HG03139 (cell line): Measurements from ENCODE around the gene RNASE8.

Experiments used
- ATAC-seq: cut with Tn5 transposase; IDR thresholded peaks from one replicate; pipeline ENCODE4 v1.9.1; 2021; ENCODE audit not compliant: unreplicated experiment

Gene RNASE8

GRCh38 chr14:21090194-21090939 is 32.7 kb downstream of the RNASE8 start:
- no peak for ATAC-seq

GRCh38 chr14:21090940-21091663 is 33.5 kb downstream of the RNASE8 start:
- no peak for ATAC-seq

GRCh38 chr14:21091821-21092272 is 34.2 kb downstream of the RNASE8 start:
- no peak for ATAC-seq

GRCh38 chr14:21092273-21093011 is 34.8 kb downstream of the RNASE8 start:
- no peak for ATAC-seq

- no peak for ATAC-seq
Measured at GRCh38 chr14:21093018-21093417, 35.4 kb downstream of the RNASE8 start.

GRCh38 chr14:21093769-21094681 is 36.4 kb downstream of the RNASE8 start:
- no peak for ATAC-seq

- ATAC-seq: no peak
Measured at GRCh38 chr14:21095430-21096205, 38.0 kb downstream of the RNASE8 start.

- no peak for ATAC-seq
Measured at GRCh38 chr14:21096438-21096837, 38.8 kb downstream of the RNASE8 start.

GRCh38 chr14:21096978-21097635 is 39.5 kb downstream of the RNASE8 start:
- no peak for ATAC-seq

GRCh38 chr14:21097636-21098075 is 40.0 kb downstream of the RNASE8 start:
- ATAC-seq: no peak

- no peak for ATAC-seq
Measured at GRCh38 chr14:21098076-21098891, 40.7 kb downstream of the RNASE8 start, which contains the start of gene ZNF219. Gene ZNF219, minus strand, starts transcription at chr14:21098655. Its CDS starts 5,064 bp downstream, at chr14:21093591.

GRCh38 chr14:21098892-21099595 is 41.4 kb downstream of the RNASE8 start:
- ATAC-seq: no peak

GRCh38 chr14:21099596-21099985 is 42.0 kb downstream of the RNASE8 start:
- ATAC-seq: no peak

- no peak for ATAC-seq
Measured at GRCh38 chr14:21100931-21101330, 43.3 kb downstream of the RNASE8 start, which contains the start of gene TMEM253. Gene TMEM253, plus strand, starts transcription at chr14:21101066. Its CDS starts 278 bp downstream, at chr14:21101344.

GRCh38 chr14:21101802-21102413 is 44.3 kb downstream of the RNASE8 start:
- no peak for ATAC-seq

GRCh38 chr14:21102521-21103410 is 45.1 kb downstream of the RNASE8 start:
- ATAC-seq: no peak
